ENCODE measurements around the gene CA14. TPM values are rescaled to one million over a fixed set of nuclear protein-coding genes. Genes with fewer than 3 reads are reported as not detected.
"Not testable (repeated sequence)": the region's sequence is repeated elsewhere in the genome, so short reads cannot be mapped to it uniquely, and the experiment has no call there.

Gene CA14
- total RNA-seq, 2 experiments from 2014 or later: not detected

DNA sequence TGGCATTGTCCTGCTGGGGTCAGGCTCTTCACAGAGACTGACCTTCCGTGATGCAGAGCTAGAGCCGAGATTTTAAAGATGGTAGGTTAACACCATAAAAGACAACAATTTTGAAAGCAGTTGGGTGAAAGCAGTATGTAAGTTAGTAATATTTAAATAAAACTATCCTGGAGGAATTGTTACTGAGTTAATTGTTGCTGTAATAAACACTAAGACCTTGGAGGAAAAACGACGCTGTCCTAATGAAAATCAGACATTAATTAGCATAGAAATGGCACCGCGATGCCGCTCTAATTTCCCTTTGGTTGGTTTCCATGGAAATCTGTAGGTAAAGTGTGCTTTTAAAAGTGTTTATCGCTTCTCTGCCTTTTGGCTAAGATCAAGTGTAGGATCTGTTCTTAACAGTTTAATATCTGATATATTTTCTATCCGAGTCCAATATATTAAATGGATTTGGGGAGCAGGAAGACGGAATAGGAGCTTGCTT, 20.9 kb upstream of the CA14 start:
- intact Hi-C loops (cut with DNase I, micrococcal nuclease): loop anchor here (1.0 to 10.0 kb wide), 13 partner anchors 23 to 393 kb away; partner anchors contain the start of genes APH1A (in 2 of the 2), CIART (in 2 of the 2), RPRD2 (in 2 of the 2) and BOLA1 (in 1 of the 2)
- POLR2A ChIA-PET: interaction anchor here (1.4 kb wide), 1 partner anchor 20 kb away, joined by 4 read pairs; no protein-coding TSS in a partner anchor
- Mint-ChIP-seq H3K27me3 (no peaks in the 10 kb centered on the region), H3K4me3 (no peak overlapping the region), H3K27ac (no peak overlapping the region), H3K9me3 (ENCODE audit: low read depth) (no peaks in the 10 kb centered on the region), H3K36me3 (ENCODE audit: low read depth) (peaks cover 14% of the 10 kb centered on the region), H3K4me1 (peaks cover 14% of the 10 kb centered on the region)
- CTCF ChIA-PET: interaction anchor here (0.6 kb wide), 1 partner anchor 172 kb away, joined by 3 read pairs; no protein-coding TSS in a partner anchor
- ATAC-seq: no peak
- no peak for DNase-seq

DNA sequence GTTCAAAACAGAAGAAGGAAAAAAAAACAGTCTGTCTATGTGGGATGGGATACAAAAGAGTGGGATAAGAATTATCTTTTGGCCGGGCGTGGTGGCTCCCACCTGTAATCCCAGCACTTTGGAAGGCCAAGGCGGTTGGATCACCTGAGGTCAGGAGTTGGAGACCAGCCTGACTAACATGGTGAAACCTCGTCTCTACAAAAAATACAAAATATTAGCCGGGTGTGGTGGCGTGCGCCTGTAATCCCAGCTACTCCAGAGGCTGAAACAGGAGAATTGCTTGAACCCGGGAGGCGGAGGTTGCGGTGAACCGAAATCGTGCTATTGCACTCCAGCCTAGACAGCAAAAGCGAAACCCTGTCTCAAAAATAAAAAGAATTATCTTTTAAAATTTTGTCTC, 20.4 kb upstream of the CA14 start:
- H3K4me3 Mint-ChIP-seq; POLR2A ChIA-PET; DNase-seq; ATAC-seq; H3K27me3 Mint-ChIP-seq; H3K27ac Mint-ChIP-seq; H3K9me3 Mint-ChIP-seq (ENCODE audit: low read depth): not testable (repeated sequence)
- H3K4me1 Mint-ChIP-seq: peaks cover 14% of the 10 kb centered on the region
- H3K36me3 Mint-ChIP-seq (ENCODE audit: low read depth): peaks cover 12% of the 10 kb centered on the region
- CTCF ChIA-PET: interaction anchor here (0.6 kb wide), 2 partner anchors 88 to 406 kb away, joined by 3 read pairs; no protein-coding TSS in a partner anchor
- intact Hi-C loops (cut with DNase I, micrococcal nuclease): loop anchor here (2.0 to 10.0 kb wide), 4 partner anchors 45 to 378 kb away; partner anchors contain the start of genes CIART (in 1 of the 2) and OTUD7B (in 1 of the 2)

DNA sequence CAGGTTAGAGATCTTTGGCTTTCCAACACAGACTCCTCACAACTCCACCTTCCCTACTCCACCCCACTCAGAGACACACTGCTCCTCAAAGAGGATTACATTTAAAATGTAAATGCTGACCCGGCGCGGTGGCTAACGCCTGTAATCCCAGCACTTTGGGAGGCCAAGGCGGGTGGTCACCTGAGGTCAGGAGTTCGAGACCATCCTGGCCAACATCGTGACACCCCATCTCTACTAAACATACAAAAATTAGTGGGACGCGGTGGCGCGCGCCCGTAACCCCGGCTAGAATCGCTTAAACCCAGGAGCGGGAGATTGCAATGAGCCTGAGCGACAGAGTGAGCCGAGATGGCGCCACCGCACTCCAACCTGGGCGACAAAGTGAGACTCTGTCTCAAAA, 19.8 kb upstream of the CA14 start:
- Mint-ChIP-seq H3K4me3 (no peak overlapping the region), H3K9me3 (ENCODE audit: low read depth) (no peaks in the 10 kb centered on the region), H3K27me3 (no peaks in the 10 kb centered on the region), H3K4me1 (peaks cover 12% of the 10 kb centered on the region), H3K27ac (no peak overlapping the region), H3K36me3 (ENCODE audit: low read depth) (peaks cover 12% of the 10 kb centered on the region)
- ChIA-PET CTCF (interaction anchor here (0.6 kb wide), 1 partner anchor 405 kb away, joined by 3 read pairs; no protein-coding TSS in a partner anchor), POLR2A (no interaction called here)
- no peak for DNase-seq
- ATAC-seq: no peak
- intact Hi-C loops (cut with DNase I, micrococcal nuclease): loop anchor here (2.0 to 10.0 kb wide), 4 partner anchors 45 to 377 kb away; partner anchors contain the start of genes CIART (in 1 of the 2) and OTUD7B (in 1 of the 2)

DNA sequence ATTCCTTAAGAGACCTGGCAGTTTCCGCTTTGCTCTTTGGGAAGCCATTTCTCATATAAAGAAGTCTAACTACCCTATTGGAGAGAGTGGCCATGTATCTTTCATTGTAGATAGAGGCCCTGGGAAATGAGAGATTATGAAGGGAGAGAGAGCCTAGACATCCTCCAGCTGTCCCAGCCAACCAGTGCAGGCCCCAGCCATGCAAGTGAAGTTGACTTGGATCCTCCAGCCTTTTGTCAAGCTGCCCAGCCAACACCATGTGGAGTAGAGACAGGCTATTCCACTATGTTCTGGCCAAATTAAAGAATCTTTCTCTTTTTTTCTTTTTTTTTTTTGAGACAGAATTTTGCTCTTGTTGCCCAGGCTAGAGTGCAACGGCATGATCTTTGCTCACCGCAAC, 14.6 kb upstream of the CA14 start:
- H3K27ac Mint-ChIP-seq: no peak overlapping the region
- H3K36me3 Mint-ChIP-seq (ENCODE audit: low read depth): no peaks in the 10 kb centered on the region
- no peak for DNase-seq
- H3K27me3 Mint-ChIP-seq: no peaks in the 10 kb centered on the region
- no peak for ATAC-seq
- ChIA-PET CTCF (no interaction called here), POLR2A (interaction anchor here (0.6 kb wide), 1 partner anchor 45 kb away, joined by 7 read pairs; no protein-coding TSS in a partner anchor)
- H3K4me3 Mint-ChIP-seq: no peak overlapping the region
- H3K9me3 Mint-ChIP-seq (ENCODE audit: low read depth): no peaks in the 10 kb centered on the region
- intact Hi-C loops (cut with DNase I, micrococcal nuclease): no loop called here
- H3K4me1 Mint-ChIP-seq: no peaks in the 10 kb centered on the region

DNA sequence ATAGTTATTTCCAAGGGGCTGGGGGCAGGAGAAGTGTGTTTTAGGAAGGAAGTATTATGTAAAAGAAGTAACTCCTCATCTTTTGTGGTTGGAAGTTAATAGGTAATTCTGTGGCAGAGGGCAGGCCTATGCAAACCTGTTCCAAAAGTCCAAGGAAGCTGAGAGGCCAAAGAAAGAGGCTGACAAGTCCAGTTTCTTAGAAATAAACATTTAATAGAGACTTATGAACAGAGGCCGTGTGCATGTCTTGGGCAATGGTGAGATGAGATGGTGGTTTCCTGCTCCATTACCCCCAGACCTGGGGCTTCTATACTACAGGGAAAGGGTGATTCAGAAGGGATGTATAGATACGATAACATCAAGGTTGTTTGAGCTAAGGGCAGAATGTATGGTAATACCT, 7.6 kb upstream of the CA14 start:
- no peak overlapping the region for H3K27ac Mint-ChIP-seq
- no peaks in the 10 kb centered on the region for H3K36me3 Mint-ChIP-seq (ENCODE audit: low read depth)
- H3K9me3 Mint-ChIP-seq (ENCODE audit: low read depth): no peaks in the 10 kb centered on the region
- CTCF ChIA-PET: no interaction called here
- DNase-seq (no peak), ATAC-seq (no peak)
- peaks cover 4% of the 10 kb centered on the region for H3K27me3 Mint-ChIP-seq
- H3K4me3 Mint-ChIP-seq: no peak overlapping the region
- no peaks in the 10 kb centered on the region for H3K4me1 Mint-ChIP-seq
- intact Hi-C loops (cut with DNase I, micrococcal nuclease): loop anchor here (10.0 kb wide), 3 partner anchors 185 to 285 kb away; partner anchors contain the start of gene TARS2 (in 1 of the 2)
- POLR2A ChIA-PET: interaction anchor here (0.7 kb wide), 1 partner anchor 76 kb away, joined by 5 read pairs; no protein-coding TSS in a partner anchor

DNA sequence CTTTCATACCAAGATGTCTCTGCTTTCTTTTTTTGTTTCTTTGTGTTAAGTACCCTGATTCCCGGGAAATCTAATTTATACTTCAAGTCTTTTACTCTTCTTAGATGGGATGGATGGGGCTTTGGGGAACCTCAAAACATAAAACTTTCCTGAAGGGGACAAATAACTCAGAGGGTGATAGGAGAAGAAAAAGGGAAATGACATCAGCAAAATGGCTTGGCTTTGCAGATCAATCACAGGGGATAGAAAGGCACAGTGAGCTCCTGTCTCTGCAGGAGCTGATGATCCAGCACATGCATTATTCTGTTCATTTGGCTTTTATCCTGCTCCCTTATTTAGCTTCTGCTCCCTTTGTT, 1.4 kb upstream of the CA14 start:
- Mint-ChIP-seq H3K4me3 (peak overlapping the region; percentile 40), H3K27me3 (peaks cover 28% of the 10 kb centered on the region), H3K36me3 (ENCODE audit: low read depth) (no peaks in the 10 kb centered on the region), H3K4me1 (peaks cover 11% of the 10 kb centered on the region), H3K9me3 (ENCODE audit: low read depth) (no peaks in the 10 kb centered on the region), H3K27ac (no peak overlapping the region)
- intact Hi-C loops (cut with DNase I, micrococcal nuclease): loop anchor here (1.0 to 10.0 kb wide), 9 partner anchors 13 to 741 kb away; partner anchors contain the start of genes PRPF3 (in 2 of the 2), APH1A (in 1 of the 2) and TARS2 (in 1 of the 2)
- no peak for ATAC-seq
- ChIA-PET POLR2A (interaction anchor here (0.6 to 1.5 kb wide), 5 partner anchors 17 to 108 kb away, joined by 3 to 8 read pairs (median 4); partner anchors contain the start of genes ANP32E, PRPF3 and RPRD2), CTCF (interaction anchor here (0.7 to 3.7 kb wide), 30 partner anchors 8 to 750 kb away, joined by 3 to 23 read pairs (median 4); partner anchors contain the start of genes APH1A, C1orf54, FALEC and PRPF3)
- no peak for DNase-seq

DNA sequence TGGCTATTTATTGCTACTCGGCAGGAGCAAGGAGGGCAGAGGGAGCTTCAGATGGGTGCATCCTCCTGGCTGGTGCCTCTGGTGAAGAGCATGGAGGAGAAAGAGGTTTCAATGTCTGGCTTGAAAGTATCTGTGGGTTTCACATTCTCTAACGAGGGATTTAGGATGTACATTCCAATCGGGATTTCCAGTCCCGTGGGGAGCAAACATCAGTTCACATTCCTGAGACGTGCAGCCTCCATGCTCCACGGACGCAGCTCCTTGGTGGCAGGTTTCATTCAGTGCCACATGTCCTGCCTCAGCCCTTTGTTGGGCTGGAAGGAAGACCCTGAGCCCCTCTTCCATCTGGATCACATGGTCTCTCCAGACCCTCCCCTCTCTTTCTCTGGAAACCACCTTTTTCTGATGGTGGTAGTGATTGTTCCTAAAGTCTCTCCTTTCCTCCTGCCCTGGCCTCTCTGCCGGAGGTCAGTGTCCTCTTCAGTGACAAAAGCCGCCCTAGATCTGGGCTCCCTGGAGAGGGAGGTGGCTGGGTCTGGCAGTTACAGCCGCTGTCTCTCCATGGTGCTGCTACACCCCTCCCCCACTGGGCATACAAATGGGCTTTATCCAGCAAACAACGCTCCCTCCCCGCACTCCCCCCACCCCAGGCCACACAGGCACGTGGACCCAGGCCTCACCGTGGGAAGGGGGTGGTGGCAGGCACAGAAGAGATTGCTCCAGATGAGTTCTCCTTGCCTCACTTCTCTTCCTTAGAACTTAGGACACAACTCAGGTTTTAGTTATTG, 826 bp upstream of the CA14 start:
- CTCF ChIA-PET: interaction anchor here (0.7 to 3.7 kb wide), 30 partner anchors 8 to 749 kb away, joined by 3 to 23 read pairs (median 4); partner anchors contain the start of genes APH1A, C1orf54, FALEC and PRPF3
- POLR2A ChIA-PET: interaction anchor here (1.0 to 1.5 kb wide), 4 partner anchors 17 to 107 kb away, joined by 3 to 8 read pairs (median 4); partner anchors contain the start of genes ANP32E, PRPF3 and RPRD2
- no peak overlapping the region for H3K27ac Mint-ChIP-seq
- peaks cover 28% of the 10 kb centered on the region for H3K27me3 Mint-ChIP-seq
- H3K4me3 Mint-ChIP-seq: no peak overlapping the region
- peaks cover 11% of the 10 kb centered on the region for H3K4me1 Mint-ChIP-seq
- H3K36me3 Mint-ChIP-seq (ENCODE audit: low read depth): no peaks in the 10 kb centered on the region
- no peaks in the 10 kb centered on the region for H3K9me3 Mint-ChIP-seq (ENCODE audit: low read depth)
- no peak for DNase-seq
- intact Hi-C loops (cut with DNase I, micrococcal nuclease): loop anchor here (1.0 to 10.0 kb wide), 9 partner anchors 13 to 741 kb away; partner anchors contain the start of genes PRPF3 (in 2 of the 2), APH1A (in 1 of the 2) and TARS2 (in 1 of the 2)
- ATAC-seq: no peak

DNA sequence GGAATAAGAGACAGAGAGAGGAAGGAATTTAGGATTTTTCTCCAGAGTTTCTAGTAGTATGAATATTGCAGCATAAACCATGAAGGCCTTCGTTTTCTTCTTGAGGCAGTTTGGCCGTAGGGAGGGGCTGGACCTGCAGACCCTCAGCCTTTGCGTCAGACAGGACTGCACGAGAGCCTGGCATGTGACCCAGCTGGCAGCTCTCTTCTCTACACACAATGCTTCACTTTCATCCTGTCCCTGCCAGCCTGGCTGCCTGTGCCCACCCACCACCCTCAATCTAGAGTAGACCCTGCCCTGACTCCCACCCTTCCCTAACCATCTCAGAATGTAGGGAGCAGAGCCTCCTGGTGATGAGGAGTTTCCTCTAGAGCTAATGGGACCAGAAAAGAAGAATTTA, 1.6 kb downstream of the CA14 start:
- H3K4me3 Mint-ChIP-seq: no peak overlapping the region
- ATAC-seq: no peak
- H3K27me3 Mint-ChIP-seq: peaks cover 26% of the 10 kb centered on the region
- no peak overlapping the region for H3K27ac Mint-ChIP-seq
- POLR2A ChIA-PET: no interaction called here
- intact Hi-C loops (cut with DNase I, micrococcal nuclease): loop anchor here (5.0 to 10.0 kb wide), 6 partner anchors 63 to 738 kb away; partner anchors contain the start of genes PRPF3 (in 1 of the 2) and TARS2 (in 1 of the 2)
- CTCF ChIA-PET: interaction anchor here (0.6 to 2.1 kb wide), 4 partner anchors 8 to 27 kb away, joined by 3 to 5 read pairs (median 4); no protein-coding TSS in a partner anchor
- no peaks in the 10 kb centered on the region for H3K9me3 Mint-ChIP-seq (ENCODE audit: low read depth)
- H3K4me1 Mint-ChIP-seq: peaks cover 11% of the 10 kb centered on the region
- DNase-seq: no peak
- H3K36me3 Mint-ChIP-seq (ENCODE audit: low read depth): no peaks in the 10 kb centered on the region

DNA sequence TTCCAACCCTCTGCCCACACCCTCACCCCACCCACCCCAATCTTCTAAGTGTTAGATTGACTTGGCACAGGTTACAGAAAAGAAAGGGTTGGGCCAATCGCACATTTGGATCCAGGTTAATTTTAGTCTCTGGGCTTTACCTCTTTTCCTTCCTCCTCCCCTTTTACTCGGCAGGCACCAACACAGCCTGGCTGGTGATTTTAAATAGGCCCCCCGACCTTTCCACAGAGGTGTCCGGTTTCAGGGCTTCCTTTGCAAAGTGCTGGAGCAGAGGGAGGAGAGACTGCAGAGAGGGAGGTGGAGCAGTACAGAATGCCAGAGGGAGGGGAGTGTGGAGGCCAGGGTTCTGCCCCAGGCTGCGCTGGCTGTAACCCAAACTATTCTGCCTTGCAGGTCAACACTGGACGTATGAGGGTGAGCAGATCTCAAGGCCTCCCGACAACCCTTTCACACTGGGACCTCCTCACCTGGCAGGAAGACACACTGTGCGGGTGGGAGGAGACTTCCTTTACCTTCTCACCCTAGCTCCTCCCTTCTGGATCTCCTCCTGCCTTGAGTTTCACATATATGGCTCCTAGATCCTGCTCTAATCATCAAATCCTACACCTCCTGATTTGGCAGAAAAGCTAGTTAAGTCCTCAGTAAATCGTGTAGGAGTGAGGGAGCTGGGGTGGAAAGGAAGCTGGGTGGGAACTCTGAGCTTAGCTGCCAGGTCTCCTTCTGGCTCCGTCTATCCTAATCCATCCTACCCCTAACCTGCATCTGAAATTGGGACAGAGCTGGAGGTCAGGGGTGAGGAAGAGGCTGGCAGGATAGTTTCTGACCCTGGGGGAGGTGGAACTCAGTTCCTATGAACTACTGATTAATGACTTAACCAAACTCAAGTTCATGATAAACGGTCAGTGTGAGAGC, 2.4 kb downstream of the CA14 start:
- H3K27ac Mint-ChIP-seq: no peak overlapping the region
- ChIA-PET CTCF (interaction anchor here (1.1 to 2.1 kb wide), 2 partner anchors 9 to 20 kb away, joined by 3 to 5 read pairs; no protein-coding TSS in a partner anchor), POLR2A (no interaction called here)
- no peaks in the 10 kb centered on the region for H3K9me3 Mint-ChIP-seq (ENCODE audit: low read depth)
- peaks cover 2% of the 10 kb centered on the region for H3K36me3 Mint-ChIP-seq (ENCODE audit: low read depth)
- ATAC-seq (no peak), DNase-seq (no peak)
- peaks cover 26% of the 10 kb centered on the region for H3K27me3 Mint-ChIP-seq
- intact Hi-C loops (cut with DNase I, micrococcal nuclease): loop anchor here (5.0 to 10.0 kb wide), 6 partner anchors 62 to 737 kb away; partner anchors contain the start of genes PRPF3 (in 1 of the 2) and TARS2 (in 1 of the 2)
- H3K4me1 Mint-ChIP-seq: peaks cover 11% of the 10 kb centered on the region
- no peak overlapping the region for H3K4me3 Mint-ChIP-seq

DNA sequence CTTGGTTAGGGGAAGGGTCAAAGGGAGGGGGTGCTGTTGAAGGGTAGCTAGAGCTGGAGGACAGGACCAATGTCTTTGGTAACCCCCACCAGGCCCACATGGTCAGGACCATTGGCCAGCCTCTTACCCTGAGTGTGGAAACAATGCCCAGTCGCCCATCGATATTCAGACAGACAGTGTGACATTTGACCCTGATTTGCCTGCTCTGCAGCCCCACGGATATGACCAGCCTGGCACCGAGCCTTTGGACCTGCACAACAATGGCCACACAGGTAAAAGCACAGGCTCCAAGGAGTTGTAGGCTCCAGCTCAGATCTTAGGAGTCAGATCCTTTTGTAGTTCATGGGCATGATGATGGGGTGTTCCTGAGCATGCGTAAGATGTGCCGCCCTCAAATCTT, 3.8 kb downstream of the CA14 start:
- ChIA-PET CTCF (interaction anchor here (1.0 kb wide), 1 partner anchor 266 kb away, joined by 3 read pairs; no protein-coding TSS in a partner anchor), POLR2A (no interaction called here)
- DNase-seq: no peak
- no peak overlapping the region for H3K27ac Mint-ChIP-seq
- intact Hi-C loops (cut with DNase I, micrococcal nuclease): no loop called here
- H3K36me3 Mint-ChIP-seq (ENCODE audit: low read depth): peaks cover 12% of the 10 kb centered on the region
- peaks cover 22% of the 10 kb centered on the region for H3K27me3 Mint-ChIP-seq
- no peaks in the 10 kb centered on the region for H3K9me3 Mint-ChIP-seq (ENCODE audit: low read depth)
- ATAC-seq: no peak
- peaks cover 3% of the 10 kb centered on the region for H3K4me1 Mint-ChIP-seq
- no peak overlapping the region for H3K4me3 Mint-ChIP-seq
